ENCODE measurements around the gene MZT2A.
"Not testable (repeated sequence)": the region's sequence is repeated elsewhere in the genome, so short reads cannot be mapped to it uniquely, and the experiment has no call there.

Gene MZT2A

GRCh38 chr2:131491469-131491836 is 744 bp downstream of the MZT2A start:
- DNase-seq (ENCODE audit: low read depth) = peak; percentile 12

- DNase-seq (ENCODE audit: low read depth) = peak; percentile 23
Measured at GRCh38 chr2:131490616-131491468, 1.4 kb downstream of the MZT2A start.

GRCh38 chr2:131488306-131489205 is 3.6 kb downstream of the MZT2A start:
- DNase-seq (ENCODE audit: low read depth) = no peak

- not testable (repeated sequence) for DNase-seq (ENCODE audit: low read depth)
Measured at GRCh38 chr2:131486201-131486902, 5.8 kb downstream of the MZT2A start.

- DNase-seq (ENCODE audit: low read depth) = not testable (repeated sequence)
Measured at GRCh38 chr2:131484906-131485460, 7.2 kb downstream of the MZT2A start.

- DNase-seq (ENCODE audit: low read depth) = not testable (repeated sequence)
Measured at GRCh38 chr2:131483981-131484820, 8.0 kb downstream of the MZT2A start.

- DNase-seq (ENCODE audit: low read depth) = not testable (repeated sequence)
Measured at GRCh38 chr2:131482506-131483155, 9.6 kb downstream of the MZT2A start.

GRCh38 chr2:131480351-131480750 is 11.8 kb downstream of the MZT2A start:
- not testable (repeated sequence) for DNase-seq (ENCODE audit: low read depth)

- DNase-seq (ENCODE audit: low read depth) = not testable (repeated sequence)
Measured at GRCh38 chr2:131478850-131479461, 13.2 kb downstream of the MZT2A start.

GRCh38 chr2:131478074-131478849 is 13.9 kb downstream of the MZT2A start:
- DNase-seq (ENCODE audit: low read depth) = not testable (repeated sequence)

GRCh38 chr2:131477227-131477626 is 15.0 kb downstream of the MZT2A start:
- DNase-seq (ENCODE audit: low read depth) = not testable (repeated sequence)

GRCh38 chr2:131476363-131476762 is 15.8 kb downstream of the MZT2A start:
- not testable (repeated sequence) for DNase-seq (ENCODE audit: low read depth)

GRCh38 chr2:131475831-131476230 is 16.4 kb downstream of the MZT2A start, which contains the start of gene TUBA3D:
Gene TUBA3D (plus strand): TSS chr2:131476119. CDS start chr2:131476200, 81 bp downstream.
- DNase-seq (ENCODE audit: low read depth) = no peak

GRCh38 chr2:131473266-131473665 is 18.9 kb downstream of the MZT2A start:
- not testable (repeated sequence) for DNase-seq (ENCODE audit: low read depth)

- peak; percentile 6 for DNase-seq (ENCODE audit: low read depth)
Measured at GRCh38 chr2:131471624-131472023, 20.6 kb downstream of the MZT2A start.

GRCh38 chr2:131470944-131471343 is 21.3 kb downstream of the MZT2A start:
- not testable (repeated sequence) for DNase-seq (ENCODE audit: low read depth)

GRCh38 chr2:131467722-131468121 is 24.5 kb downstream of the MZT2A start:
- not testable (repeated sequence) for DNase-seq (ENCODE audit: low read depth)

- not testable (repeated sequence) for DNase-seq (ENCODE audit: low read depth)
Measured at GRCh38 chr2:131454914-131455313, 37.3 kb downstream of the MZT2A start.
